HG03064 (cell line): Measurements from ENCODE around the gene SNAPC4.
"Not testable (repeated sequence)": the region's sequence is repeated elsewhere in the genome, so short reads cannot be mapped to it uniquely, and the experiment has no call there.

Experiments
- ATAC-seq: cut with Tn5 transposase; IDR thresholded peaks from one replicate; pipeline ENCODE4 v1.9.1; 2021; ENCODE audit warnings: low read depth; ENCODE audit not compliant: unreplicated experiment

Gene SNAPC4

GRCh38 chr9:136361047-136361753 lies 38.8 kb downstream of the SNAPC4 start:
- no peak for ATAC-seq

GRCh38 chr9:136359774-136360718 lies 39.9 kb downstream of the SNAPC4 start:
- ATAC-seq, result no peak

- no peak for ATAC-seq
These were observed 41.1 kb downstream of the SNAPC4 start for GRCh38 chr9:136358888-136359287.

GRCh38 chr9:136358016-136358415 lies 42.0 kb downstream of the SNAPC4 start:
- ATAC-seq, result no peak

GRCh38 chr9:136357202-136357725 lies 42.7 kb downstream of the SNAPC4 start:
- ATAC-seq, result no peak

GRCh38 chr9:136355616-136356557 lies 44.1 kb downstream of the SNAPC4 start:
- no peak for ATAC-seq

GRCh38 chr9:136354592-136355085 lies 45.3 kb downstream of the SNAPC4 start:
- no peak for ATAC-seq

GRCh38 chr9:136353757-136354488 lies 46.0 kb downstream of the SNAPC4 start:
- ATAC-seq, result no peak

- no peak for ATAC-seq
These were observed 46.9 kb downstream of the SNAPC4 start for GRCh38 chr9:136353088-136353487.

- no peak for ATAC-seq
These were observed 47.3 kb downstream of the SNAPC4 start for GRCh38 chr9:136352682-136353081.

- ATAC-seq, result not testable (repeated sequence)
These were observed 48.1 kb downstream of the SNAPC4 start for GRCh38 chr9:136351868-136352267.

- ATAC-seq, result no peak
These were observed 48.6 kb downstream of the SNAPC4 start for GRCh38 chr9:136351252-136351800.
